Measurements from ENCODE around the gene ADRA2C. TPM values are rescaled to one million over a fixed set of nuclear protein-coding genes. Genes with fewer than 3 reads are reported as not detected.

Gene ADRA2C
- total RNA-seq, 1 experiment from 2014 or later: 7.9 TPM

- in situ Hi-C loops (cut with HindIII; ENCODE audit: low sequenced_read_pairs): no loop called here
- DNase-seq (ENCODE audit: low spot score): no peak
These were observed 15.9 kb upstream of the ADRA2C start for GRCh38 chr4:3750334-3750733.

GRCh38 chr4:3752022-3752421, 14.2 kb upstream of the ADRA2C start:
- in situ Hi-C loops (cut with HindIII; ENCODE audit: low sequenced_read_pairs): no loop called here
- DNase-seq (ENCODE audit: low spot score): no peak

- DNase-seq (ENCODE audit: low spot score): no peak
- in situ Hi-C loops (cut with HindIII; ENCODE audit: low sequenced_read_pairs): no loop called here
These were observed 12.3 kb upstream of the ADRA2C start for GRCh38 chr4:3753726-3754412.

- no peak for DNase-seq (ENCODE audit: low spot score)
- in situ Hi-C loops (cut with HindIII; ENCODE audit: low sequenced_read_pairs): no loop called here
These were observed 9.7 kb upstream of the ADRA2C start for GRCh38 chr4:3756343-3757059.

GRCh38 chr4:3759236-3759635, 6.9 kb upstream of the ADRA2C start:
- in situ Hi-C loops (cut with HindIII; ENCODE audit: low sequenced_read_pairs): no loop called here
- no peak for DNase-seq (ENCODE audit: low spot score)

GRCh38 chr4:3760346-3760745, 5.8 kb upstream of the ADRA2C start:
- no peak for DNase-seq (ENCODE audit: low spot score)
- in situ Hi-C loops (cut with HindIII; ENCODE audit: low sequenced_read_pairs): no loop called here

GRCh38 chr4:3760841-3761240, 5.3 kb upstream of the ADRA2C start:
- no peak for DNase-seq (ENCODE audit: low spot score)
- in situ Hi-C loops (cut with HindIII; ENCODE audit: low sequenced_read_pairs): no loop called here

- no peak for DNase-seq (ENCODE audit: low spot score)
- in situ Hi-C loops (cut with HindIII; ENCODE audit: low sequenced_read_pairs): no loop called here
These were observed 3.9 kb upstream of the ADRA2C start for GRCh38 chr4:3762264-3762663.

GRCh38 chr4:3762753-3763549, 3.2 kb upstream of the ADRA2C start:
- no peak for DNase-seq (ENCODE audit: low spot score)
- in situ Hi-C loops (cut with HindIII; ENCODE audit: low sequenced_read_pairs): no loop called here

- DNase-seq (ENCODE audit: low spot score): peak; percentile 26
These were observed 732 bp upstream of the ADRA2C start for GRCh38 chr4:3765271-3766035.

GRCh38 chr4:3766785-3767569, 792 bp downstream of the ADRA2C start:
- in situ Hi-C loops (cut with HindIII; ENCODE audit: low sequenced_read_pairs): no loop called here
- DNase-seq (ENCODE audit: low spot score): no peak

More at GRCh38 chr4:3765271-3766035, 732 bp upstream of the ADRA2C start:
- in situ Hi-C loops (cut with HindIII; ENCODE audit: low sequenced_read_pairs): no loop called here

- DNase-seq (ENCODE audit: low spot score): no peak
- in situ Hi-C loops (cut with HindIII; ENCODE audit: low sequenced_read_pairs): no loop called here
These were observed 1.5 kb downstream of the ADRA2C start for GRCh38 chr4:3767570-3768288.

- no peak for DNase-seq (ENCODE audit: low spot score)
- in situ Hi-C loops (cut with HindIII; ENCODE audit: low sequenced_read_pairs): no loop called here
These were observed 2.9 kb downstream of the ADRA2C start for GRCh38 chr4:3768842-3769641.

GRCh38 chr4:3769642-3770184, 3.5 kb downstream of the ADRA2C start:
- DNase-seq (ENCODE audit: low spot score): no peak
- in situ Hi-C loops (cut with HindIII; ENCODE audit: low sequenced_read_pairs): no loop called here

- no peak for DNase-seq (ENCODE audit: low spot score)
- in situ Hi-C loops (cut with HindIII; ENCODE audit: low sequenced_read_pairs): no loop called here
These were observed 4.4 kb downstream of the ADRA2C start for GRCh38 chr4:3770323-3771163.

- DNase-seq (ENCODE audit: low spot score): no peak
- in situ Hi-C loops (cut with HindIII; ENCODE audit: low sequenced_read_pairs): no loop called here
These were observed 5.1 kb downstream of the ADRA2C start for GRCh38 chr4:3771164-3771809.

Data from G401 (cell line).